GM19438 (cell line): ENCODE data around the gene DNAJB12.
"Not testable (repeated sequence)": the region's sequence is repeated elsewhere in the genome, so short reads cannot be mapped to it uniquely, and the experiment has no call there.

ENCODE experiments used
- ATAC-seq: cut with Tn5 transposase; IDR thresholded peaks from one replicate; pipeline ENCODE4 v1.9.1; 2021; ENCODE audit warnings: low read depth; ENCODE audit not compliant: unreplicated experiment

DNAJB12 gene

DNA sequence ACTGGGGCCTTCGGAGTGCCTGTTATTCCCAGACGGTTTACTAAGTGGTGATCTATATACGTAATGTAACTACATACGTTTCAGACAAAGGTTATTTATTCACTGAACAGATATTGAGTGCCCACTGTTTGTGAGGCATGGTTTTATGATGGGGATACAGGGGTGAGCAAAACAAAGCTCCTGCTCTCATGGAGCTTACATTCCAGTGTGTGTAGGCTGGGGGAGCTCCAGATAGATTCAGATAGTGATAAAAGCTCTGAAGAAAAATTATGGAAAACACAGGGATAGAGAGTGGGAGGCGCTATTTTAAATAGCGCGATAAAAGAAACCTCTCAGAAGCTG is 466 bp upstream of the DNAJB12 start:
- peak; percentile 23 for ATAC-seq

DNA sequence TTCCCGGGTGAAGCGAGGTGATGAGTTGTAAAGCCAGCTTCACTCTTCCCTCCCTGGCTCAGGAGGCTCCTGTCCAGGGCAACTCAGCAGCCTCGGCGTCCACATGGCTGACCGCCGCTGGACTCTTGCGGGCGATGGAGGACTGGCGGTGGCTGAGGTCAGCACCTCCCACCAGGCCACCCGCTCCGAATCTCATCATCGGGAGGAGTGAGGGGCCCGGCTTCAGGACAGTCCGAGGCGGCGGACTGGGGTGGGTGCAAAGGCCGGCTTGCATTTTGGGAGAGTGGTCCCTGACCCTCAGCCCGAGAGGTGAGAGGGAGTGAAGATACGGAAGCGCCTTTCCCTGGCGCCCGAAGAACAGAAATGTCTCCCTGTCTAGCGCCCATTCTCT is 759 bp downstream of the DNAJB12 start:
- ATAC-seq = peak; percentile 5

DNA sequence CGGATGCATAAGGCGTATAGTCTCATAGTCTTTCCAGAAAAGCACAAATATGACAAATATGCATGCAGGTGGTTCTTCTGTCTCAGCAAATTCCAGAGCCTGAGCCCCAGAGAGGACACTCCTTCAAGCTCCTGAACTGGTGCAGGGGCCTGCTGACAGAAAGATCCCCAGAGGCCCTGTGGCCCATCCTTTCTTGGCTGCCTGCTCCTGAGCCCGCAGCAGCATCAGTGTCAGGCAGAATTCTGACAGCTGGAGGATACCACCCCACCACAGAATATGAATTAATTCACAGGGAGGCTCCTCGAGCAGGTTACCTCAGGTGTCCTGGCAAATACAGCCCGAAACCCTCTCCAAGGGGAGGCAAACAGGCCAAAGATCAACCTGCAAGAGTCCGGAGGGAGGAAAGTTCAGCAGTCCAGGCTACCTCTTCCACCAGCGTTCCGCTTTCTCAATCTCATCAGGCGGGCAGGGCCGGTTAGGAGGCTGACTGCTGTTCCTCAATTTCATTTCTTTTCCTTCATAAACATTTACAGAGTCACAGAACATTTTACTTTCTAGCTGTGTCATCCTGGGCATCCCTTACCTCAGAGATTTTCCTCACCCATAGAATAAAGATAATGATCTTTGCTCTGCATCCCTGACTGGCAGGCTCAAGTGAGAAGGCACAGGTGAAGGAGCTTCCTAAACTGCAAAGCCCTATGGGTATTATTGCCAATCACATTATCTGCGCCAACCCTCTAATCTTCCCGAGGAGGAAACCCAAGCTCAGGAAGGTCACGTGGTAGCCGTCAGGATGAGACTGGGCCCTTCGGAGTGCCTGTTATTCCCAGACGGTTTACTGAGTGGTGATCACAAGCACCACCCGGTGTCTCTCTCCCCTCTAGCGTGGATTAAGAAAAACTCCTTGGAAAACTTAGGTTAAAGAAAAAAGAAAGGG is 1.4 kb downstream of the DNAJB12 start:
- ATAC-seq = no peak

DNA sequence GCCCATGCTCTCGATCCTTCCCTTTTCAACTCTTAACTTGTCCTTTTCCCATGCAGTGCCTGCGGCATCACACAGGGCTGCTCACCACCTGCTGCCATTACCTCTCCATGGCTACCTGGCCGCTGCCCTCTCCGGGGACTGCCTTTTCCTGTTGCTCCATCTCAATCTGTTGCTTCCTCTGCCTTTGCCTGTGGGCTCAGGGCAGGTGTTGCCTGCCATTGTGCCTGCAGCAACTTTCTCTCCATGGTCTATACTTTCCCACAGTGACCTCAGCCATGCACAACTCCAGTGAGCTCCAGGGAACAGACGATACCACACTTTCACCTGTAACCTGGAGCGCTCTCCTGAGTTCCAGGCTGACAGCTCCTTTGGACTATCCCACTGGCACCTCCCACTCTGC is 3.2 kb downstream of the DNAJB12 start:
- ATAC-seq = no peak

DNA sequence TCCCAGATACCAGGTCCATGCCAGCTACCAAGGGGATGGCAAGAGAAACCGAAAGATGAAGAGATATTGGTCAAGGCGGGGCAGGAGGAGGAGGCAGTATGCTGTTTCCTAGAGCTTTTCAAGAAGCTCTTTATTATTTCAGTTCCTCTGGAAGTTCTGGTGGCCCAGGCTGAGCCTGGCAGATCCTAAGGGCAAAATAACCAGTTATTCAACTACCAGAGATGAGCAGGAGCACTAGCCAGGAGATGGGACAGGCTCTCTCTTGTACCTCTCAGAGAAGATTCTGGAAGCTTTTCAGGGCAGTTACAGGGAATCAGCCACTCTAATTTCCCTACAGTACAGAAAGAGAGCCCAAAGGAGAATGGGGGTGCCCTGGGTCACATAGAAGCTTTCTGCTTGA is 5.3 kb downstream of the DNAJB12 start:
- no peak for ATAC-seq

DNA sequence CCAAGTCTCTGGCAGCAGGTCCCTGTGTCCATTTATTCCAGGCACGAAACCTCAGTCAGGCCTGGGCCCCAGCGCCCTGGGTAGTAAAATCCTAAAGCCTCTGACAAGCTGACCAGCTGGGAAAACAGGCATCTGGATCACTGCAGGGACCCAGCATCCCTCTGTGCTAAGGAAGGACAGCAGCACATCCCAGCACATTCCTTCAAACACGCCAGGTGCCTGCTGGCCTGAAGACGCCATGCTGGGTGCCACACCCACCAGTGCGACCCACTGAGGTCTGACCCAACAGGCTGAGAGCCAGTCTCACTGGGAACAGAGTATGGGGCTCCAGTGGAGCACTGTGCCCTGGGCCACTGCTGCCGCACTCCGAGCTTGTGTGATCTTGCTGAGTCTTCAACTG is 6.4 kb downstream of the DNAJB12 start:
- no peak for ATAC-seq

DNA sequence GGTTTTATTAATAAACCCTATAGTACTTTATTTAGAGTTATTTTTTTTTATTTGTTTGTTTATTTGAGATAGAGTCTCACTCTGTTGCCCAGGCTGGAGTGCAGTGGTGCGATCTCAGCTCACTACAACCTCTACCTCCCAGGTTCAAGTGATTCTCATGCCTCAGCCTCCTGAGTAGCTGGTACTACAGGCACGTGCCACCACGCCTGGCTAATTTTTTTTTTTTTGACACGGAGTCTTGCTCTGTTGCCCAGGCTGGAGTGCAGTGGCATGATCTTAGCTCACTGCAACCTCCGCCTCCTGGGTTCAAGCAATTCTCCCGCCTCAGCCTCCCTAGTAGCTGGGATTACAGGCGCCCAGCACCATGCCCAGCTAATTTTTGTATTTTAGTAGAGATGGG is 8.6 kb downstream of the DNAJB12 start:
- not testable (repeated sequence) for ATAC-seq

DNA sequence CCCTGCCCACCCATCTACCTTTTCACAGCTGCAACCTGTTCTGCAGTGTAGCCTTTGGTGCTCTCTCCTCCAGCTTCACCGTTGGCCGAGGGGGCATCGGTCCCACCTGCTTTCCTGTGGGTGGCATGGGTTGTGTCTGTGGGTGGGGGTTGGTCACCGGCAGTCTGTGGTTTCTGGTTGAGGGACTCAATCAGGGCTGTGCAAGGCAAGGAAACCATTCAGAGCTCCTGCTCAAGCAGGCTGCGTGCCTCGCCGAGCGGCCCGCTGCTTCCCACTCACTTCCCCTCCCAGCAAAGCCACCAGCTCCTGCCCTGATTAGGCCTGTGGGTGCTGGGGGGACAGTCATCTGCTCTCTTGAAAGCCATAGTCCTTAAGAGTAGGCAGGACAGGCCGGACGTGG is 9.8 kb downstream of the DNAJB12 start:
- no peak for ATAC-seq

DNA sequence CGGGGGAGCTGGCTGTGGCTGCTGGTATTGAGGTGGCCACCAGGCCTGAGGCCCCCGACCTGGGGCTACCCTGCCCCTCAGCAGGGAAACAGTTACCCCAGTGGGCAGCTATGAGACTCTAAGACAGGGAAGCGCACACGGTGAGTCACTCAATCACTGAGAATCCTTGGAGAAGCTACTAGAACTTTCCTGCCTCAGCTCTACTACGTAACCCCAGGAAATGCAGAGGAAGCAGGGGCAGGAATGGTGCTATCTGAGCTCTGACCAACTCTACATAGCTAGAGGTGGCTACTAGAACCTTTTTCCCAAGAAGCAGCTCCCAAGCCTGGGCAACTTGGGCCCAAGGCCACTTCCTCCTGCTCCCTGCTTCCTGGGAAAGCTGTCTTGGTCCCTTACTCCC is 11.8 kb downstream of the DNAJB12 start:
- ATAC-seq = no peak

DNA sequence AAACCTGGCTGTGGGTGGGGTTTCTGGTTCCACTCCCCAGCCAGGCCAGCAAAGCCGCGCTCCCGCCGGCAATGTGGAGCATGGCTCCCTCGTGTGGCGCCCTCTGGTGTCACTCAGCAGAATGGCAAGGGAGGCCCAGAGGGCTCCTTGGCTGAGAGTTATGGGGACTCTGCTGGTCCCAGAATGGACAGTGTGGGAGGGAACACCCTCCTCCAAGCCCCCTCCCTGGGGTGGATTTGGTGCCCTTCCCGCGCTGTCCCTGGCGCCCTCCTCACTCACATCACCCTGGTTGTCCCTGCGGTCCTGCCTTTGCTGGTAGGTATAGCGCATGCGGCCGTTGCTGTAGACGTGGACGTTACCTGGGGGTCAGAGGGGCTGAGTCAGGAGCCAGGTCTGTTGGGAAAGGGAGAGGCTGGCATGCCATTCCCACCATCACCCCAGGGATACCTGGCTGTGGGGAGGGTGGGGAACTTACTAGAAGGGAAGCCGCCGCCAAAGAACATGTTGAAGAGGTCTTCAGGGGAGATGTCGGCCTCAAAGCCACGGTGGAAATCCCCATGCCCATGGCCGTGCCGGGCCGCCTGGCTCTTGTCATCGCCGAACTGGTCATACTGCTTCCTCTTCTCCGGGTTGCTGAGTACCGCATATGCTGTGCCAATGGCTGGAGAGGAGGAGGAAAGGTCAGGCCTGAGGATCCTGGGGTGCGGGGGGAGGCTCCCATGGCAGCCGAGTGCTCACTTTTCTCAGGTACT is 14.0 kb downstream of the DNAJB12 start:
- ATAC-seq = no peak

DNA sequence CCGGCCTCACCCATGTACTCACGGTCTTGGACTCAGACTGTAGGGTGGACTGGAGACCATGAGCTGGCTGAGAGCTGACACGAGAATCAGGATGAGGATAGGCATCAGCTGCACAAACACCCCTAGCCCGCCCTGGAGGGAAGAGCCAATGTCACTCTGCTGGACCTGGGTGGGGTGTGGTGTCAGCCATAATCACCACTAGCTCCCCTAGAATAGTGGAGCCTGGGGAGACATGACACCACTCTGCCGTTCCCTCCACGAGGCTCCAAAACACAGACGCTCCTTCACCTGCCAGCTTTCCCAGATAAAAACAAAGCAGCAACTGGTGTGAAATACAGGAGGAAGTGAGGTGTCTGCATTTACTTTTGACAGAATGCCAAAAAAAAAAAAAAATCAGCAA is 16.5 kb downstream of the DNAJB12 start:
- no peak for ATAC-seq

DNA sequence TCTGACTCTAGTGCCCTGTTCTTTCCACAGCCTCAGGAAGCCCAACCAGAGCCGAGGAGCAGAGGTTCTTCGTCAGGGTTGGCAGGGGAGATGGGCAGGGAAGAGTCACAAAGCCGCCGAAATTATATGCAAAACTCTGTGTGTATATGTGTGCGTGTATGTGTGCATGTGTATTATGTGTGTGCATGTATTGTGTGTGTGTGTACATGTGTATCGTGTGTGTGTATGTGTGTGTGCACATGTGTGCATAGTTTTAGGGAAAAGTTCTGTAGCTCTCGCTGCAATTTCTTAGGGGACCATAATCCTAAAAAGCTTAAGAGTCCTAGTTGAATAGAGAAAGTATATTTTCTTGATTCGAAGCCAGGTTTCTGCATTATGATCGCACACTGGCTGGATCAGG is 17.0 kb downstream of the DNAJB12 start:
- ATAC-seq = no peak

DNA sequence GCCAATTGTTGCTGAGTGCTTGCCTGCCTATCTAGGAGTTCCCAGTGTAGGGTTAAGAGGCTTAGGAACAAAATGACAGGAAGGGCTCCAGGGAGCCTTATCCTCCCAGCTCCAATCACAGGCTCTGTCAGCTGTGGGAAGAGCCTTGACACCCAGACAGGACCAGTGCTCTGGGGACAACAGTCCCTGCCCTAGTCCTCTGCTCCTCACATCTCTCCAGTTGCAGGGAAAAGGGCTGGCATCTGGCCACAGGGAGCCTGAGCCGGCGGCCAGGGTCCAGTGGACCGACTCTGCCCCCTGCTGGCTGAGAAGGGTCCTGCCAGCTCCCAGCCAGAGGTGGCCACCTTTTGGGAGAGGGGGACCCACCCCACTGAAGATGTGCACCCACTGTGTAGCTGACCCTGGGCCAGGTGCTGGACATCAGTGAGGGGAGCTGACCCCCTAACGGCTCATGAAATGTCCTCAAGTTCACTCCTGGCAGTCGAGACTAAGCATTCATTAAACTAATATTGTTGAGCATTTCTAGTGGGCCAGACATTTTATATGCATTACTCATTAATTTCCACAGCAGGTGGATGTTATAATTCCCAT is 17.6 kb downstream of the DNAJB12 start:
- ATAC-seq = no peak

DNA sequence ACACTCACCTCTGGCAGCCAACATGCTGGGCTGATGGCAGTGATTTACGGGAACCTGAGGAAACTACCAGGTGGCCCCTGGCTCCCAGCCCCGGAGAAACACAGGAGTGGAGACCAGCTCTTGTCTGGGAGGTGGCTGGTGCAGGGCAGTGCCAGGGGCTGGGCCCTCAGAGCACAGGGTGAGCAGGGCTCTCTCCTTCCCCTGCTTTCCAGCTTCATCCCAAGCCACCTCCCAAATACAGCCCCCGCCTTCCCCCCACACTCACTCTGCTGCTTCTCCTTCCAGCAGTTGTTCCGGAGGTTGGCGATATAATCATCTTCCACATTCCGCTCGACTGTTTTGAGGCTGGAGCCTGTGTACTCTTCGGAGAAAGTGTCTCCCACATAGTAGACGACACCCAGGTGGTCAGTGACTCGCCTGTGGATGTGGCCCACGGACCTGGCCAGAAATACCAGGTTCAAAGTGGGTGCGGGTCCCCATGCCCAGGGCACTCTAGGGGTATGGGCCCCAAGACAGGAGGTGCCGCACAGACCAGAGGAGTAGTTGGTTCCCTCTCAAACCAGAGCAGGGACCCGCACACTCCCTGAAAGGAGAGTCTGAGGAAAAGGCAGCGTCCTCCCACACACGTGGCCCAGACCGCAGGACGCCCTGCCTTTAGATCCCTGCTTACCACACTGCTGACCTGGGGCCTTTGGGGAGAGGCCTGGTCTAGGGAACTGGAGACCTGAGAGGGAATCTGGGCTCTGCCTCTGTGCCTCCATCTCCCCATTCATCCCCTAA is 18.3 kb downstream of the DNAJB12 start:
- ATAC-seq = no peak

DNA sequence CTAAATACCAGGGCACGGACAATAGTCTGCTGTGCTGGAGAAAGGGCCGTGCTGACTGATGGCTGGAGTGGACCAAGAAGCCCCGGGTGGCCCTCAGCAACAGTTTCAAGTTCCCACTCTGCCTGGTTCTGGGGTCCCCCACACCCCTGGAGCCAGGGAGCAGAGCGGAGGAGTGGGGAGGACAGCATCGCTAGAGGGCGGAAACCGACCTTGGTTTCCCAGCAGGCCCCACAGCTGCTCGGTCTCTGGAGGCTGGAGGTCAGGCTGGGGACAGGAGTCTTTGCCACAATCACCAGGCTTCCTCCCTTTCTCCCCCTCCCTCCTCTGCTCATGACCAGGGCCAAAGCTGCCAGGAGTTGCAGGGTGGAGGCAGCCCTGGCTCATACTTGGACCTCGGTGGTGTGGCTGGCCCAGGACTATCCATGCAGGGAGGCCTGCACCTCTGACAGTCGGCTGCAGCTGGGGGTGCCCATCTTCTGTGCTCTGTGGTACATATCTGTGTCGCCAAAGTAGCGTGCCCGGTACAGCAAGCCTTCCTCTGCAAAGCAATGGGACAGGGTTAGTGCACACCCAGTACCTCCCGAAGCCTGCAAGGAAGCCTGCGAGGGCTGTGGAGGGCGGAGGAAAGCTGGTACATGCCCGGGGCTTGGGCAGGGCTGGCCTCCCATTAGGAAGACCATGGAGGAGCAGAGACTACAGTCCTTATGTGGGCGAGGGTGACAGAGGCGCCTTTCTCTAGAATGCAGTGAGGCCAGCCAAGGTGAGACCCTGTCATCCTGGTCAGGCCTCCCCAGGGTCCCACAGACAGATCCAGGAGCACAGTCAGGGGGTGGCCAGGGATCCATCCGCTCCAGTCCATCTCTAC is 19.1 kb downstream of the DNAJB12 start:
- ATAC-seq = peak; percentile 43

DNA sequence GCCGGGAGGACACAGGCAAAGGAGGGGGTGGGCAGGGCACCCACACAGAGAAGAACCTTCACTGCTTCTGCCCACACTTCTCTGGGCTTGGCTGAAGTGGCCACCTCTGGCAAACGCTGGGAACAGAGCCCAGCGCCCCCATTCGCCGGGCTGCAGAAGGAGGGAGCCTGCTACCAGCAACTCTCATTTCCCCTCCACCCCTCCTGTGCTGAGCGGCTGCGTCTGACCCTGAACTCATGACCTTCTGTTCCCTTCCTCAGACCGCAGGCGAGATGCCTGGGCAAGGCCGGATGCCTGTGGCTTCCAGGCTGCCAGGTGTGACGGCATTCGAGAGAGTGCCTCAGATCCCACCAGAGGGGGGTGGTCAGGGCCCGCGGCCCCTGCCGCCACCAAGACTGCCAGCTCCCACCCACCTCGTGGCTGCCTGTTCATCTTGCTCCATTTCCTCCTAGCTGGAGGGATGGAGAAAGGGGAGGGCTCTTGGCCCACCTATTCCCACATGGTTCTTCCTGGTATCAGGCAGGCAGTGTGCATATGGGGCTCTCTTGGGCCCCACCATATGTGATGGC is 19.8 kb downstream of the DNAJB12 start:
- ATAC-seq = peak; percentile 72

DNA sequence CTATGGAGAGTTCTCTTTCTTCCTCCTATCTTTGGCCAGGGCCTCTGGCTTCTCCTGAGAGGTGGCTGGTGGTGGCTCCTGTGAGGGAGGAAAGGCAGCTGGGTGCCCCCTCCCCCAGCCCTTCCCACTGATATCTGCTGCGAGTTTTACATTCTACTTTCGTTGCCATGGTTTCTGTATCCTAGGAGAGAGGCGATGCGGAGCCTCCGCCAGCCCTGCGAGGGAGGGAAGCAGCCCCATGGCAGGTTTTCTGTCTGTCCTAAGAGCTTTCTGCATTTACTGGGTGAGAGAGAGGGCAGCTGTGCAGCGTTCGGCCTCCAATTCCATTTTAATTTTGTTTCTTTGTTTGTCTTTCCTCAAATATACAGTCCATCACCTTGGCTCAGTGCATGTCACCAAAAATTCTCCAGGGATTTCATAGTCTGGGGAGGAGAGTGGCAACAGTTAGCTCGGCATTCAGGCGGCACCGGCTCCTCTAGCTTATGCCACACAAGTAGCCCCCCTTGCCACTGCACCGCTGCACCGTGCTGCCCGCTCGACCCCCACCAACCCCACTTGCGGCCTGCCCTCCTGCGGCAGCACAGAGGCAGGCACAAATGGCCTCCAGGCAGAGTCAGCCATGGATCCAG is 20.4 kb downstream of the DNAJB12 start:
- ATAC-seq = peak; percentile 4

DNA sequence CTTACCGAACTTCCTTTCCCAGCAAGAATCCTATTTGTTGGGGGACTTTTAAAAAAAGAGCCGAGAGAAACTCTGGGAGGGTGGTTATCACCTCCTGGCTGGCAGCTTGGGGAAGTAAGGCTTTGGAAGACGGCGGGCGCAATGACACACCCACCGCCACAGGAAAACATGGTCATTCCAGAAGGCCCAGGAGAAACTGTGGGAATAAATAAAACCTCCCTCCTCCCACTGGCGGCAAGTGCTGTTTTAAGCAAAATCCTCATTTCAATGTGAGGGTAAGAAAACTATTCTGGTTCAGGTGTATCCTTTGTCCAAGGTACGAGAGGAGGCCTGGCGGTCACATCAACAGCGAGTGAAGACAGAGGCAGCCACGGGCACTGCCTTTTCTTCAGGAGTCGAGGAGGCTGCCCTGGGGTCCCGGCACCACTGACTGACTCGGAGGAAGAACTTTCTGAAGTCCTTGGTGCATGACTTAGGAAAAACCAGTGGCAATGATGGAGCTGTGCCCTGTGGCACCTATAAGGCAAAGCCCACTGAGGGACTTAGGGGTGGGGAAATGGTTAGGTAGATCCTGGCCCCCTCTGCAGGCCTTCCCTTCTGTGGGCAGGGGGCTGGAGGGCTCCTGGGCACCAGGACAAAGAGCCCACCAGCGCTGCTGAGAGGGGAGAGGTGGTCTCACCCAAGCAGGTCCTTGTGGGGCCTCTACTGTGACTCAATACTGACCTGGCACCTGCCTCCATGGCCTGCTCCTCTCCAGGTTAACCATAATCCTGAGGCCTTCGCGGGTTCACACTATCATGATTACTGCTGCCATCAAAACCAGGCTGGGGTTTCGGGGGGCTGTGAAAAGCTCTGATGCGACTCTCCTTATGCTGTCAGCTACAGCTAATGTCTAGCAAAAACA is 21.4 kb downstream of the DNAJB12 start:
- no peak for ATAC-seq
